ENCODE data around the gene CEMIP.

CEMIP gene

DNA sequence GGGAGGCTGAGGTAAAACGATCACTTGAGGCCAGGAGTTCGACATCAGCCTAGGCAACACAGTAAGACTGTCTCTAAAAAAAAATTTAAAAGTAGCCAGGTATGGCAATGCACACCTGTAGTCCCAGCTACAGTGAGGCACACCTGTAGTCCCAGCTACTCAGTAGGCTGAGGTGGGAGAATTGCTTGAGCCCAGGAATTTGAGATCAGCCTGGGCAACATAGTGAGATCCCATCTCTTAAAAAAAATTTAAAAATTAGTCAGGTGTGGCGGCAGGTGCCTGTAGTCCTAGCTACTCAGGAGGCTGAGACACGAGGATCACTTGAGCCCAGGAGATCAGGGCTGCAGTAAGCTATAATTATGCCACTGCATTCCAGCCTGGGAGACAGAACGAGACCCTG lies 203.7 kb downstream of the CEMIP start:
- Histone ChIP-seq H3K27ac (replicated peaks) (no peak overlapping the region), H3K27me3 (ENCODE audit: insufficient read depth, poor library complexity, severe bottlenecking) (no peaks in the 10 kb centered on the region), H3K4me3 (replicated peaks; ENCODE audit: insufficient read depth, low read length) (no peak overlapping the region)
- TF ChIP-seq GABPA (IDR thresholded peaks at IDR 0.05; ENCODE audit: low read depth), result no peak
- TF ChIP-seq POLR2AphosphoS5 (IDR thresholded peaks at IDR 0.05; ENCODE audit: low read depth), result no peak
- TF ChIP-seq, protein P1, sequence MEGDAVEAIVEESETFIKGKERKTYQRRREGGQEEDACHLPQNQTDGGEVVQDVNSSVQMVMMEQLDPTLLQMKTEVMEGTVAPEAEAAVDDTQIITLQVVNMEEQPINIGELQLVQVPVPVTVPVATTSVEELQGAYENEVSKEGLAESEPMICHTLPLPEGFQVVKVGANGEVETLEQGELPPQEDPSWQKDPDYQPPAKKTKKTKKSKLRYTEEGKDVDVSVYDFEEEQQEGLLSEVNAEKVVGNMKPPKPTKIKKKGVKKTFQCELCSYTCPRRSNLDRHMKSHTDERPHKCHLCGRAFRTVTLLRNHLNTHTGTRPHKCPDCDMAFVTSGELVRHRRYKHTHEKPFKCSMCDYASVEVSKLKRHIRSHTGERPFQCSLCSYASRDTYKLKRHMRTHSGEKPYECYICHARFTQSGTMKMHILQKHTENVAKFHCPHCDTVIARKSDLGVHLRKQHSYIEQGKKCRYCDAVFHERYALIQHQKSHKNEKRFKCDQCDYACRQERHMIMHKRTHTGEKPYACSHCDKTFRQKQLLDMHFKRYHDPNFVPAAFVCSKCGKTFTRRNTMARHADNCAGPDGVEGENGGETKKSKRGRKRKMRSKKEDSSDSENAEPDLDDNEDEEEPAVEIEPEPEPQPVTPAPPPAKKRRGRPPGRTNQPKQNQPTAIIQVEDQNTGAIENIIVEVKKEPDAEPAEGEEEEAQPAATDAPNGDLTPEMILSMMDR (IDR thresholded peaks at IDR 0.05; ENCODE audit: insufficient read depth, low read length), result no peak
- TF ChIP-seq, protein P2, sequence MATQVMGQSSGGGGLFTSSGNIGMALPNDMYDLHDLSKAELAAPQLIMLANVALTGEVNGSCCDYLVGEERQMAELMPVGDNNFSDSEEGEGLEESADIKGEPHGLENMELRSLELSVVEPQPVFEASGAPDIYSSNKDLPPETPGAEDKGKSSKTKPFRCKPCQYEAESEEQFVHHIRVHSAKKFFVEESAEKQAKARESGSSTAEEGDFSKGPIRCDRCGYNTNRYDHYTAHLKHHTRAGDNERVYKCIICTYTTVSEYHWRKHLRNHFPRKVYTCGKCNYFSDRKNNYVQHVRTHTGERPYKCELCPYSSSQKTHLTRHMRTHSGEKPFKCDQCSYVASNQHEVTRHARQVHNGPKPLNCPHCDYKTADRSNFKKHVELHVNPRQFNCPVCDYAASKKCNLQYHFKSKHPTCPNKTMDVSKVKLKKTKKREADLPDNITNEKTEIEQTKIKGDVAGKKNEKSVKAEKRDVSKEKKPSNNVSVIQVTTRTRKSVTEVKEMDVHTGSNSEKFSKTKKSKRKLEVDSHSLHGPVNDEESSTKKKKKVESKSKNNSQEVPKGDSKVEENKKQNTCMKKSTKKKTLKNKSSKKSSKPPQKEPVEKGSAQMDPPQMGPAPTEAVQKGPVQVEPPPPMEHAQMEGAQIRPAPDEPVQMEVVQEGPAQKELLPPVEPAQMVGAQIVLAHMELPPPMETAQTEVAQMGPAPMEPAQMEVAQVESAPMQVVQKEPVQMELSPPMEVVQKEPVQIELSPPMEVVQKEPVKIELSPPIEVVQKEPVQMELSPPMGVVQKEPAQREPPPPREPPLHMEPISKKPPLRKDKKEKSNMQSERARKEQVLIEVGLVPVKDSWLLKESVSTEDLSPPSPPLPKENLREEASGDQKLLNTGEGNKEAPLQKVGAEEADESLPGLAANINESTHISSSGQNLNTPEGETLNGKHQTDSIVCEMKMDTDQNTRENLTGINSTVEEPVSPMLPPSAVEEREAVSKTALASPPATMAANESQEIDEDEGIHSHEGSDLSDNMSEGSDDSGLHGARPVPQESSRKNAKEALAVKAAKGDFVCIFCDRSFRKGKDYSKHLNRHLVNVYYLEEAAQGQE (IDR thresholded peaks at IDR 0.05; ENCODE audit: insufficient replicate concordance, low read depth), result no peak
- no peak for TF ChIP-seq SPI1 (IDR thresholded peaks at IDR 0.05; ENCODE audit: borderline replicate concordance, low read depth)
- no peak for DNase-seq (ENCODE audit: low read depth in 1 of 2, low spot score in 1 of 2)

DNA sequence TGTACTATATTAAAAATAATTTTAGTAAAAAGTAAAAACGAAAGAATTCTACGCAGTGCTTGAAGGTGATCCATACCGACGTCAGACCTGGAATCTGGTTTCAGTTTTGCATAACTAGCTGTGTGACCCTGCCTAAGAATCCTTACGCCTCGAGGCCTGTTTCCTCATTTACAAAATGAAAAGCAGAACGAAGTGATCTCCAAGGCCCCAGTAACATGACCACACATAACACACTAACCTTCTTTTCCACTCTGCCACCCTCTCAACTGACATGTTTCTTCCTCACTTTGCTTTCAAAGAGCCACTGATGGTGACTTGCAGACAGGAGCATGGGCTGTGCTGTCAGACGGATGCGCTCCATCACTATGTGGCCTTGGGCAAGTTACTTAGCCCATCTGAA lies 205.7 kb downstream of the CEMIP start:
- Histone ChIP-seq H3K27ac (replicated peaks) (peak overlapping the region; percentile 53), H3K4me3 (replicated peaks; ENCODE audit: insufficient read depth, low read length) (no peak overlapping the region), H3K27me3 (ENCODE audit: insufficient read depth, poor library complexity, severe bottlenecking) (no peaks in the 10 kb centered on the region)
- TF ChIP-seq, protein P2 (IDR thresholded peaks at IDR 0.05; ENCODE audit: insufficient replicate concordance, low read depth), result no peak
- TF ChIP-seq SPI1 (IDR thresholded peaks at IDR 0.05; ENCODE audit: borderline replicate concordance, low read depth) (peak; percentile 49; the same call in 1 of the 2 replicates), GABPA (IDR thresholded peaks at IDR 0.05; ENCODE audit: low read depth) (no peak), POLR2AphosphoS5 (IDR thresholded peaks at IDR 0.05; ENCODE audit: low read depth) (no peak; the same call in 1 of the 2 replicates)
- TF ChIP-seq, protein P1 (IDR thresholded peaks at IDR 0.05; ENCODE audit: insufficient read depth, low read length), result no peak
- DNase-seq (ENCODE audit: low read depth in 1 of 2, low spot score in 1 of 2), result peak; percentile 35 to 84

DNA sequence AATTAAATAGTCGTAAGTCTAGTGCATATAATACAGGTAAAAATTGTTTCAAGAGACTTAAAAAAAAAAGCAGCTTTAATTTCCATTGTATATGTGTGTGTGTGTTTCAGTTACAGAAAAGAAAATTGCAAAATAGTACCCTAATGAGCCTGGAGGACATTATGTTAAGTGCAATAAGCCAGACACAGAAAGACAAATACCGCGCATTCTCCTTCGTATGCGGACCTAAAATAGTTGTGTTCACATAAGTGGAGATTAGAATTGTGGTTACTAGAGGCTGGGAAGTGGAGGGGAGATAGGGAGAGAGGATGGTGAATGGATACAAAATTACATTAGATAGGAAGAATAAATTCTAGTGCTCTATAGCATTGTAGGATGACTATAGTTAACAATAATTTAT lies 206.8 kb downstream of the CEMIP start:
- no peak overlapping the region for H3K4me3 ChIP-seq (replicated peaks; ENCODE audit: insufficient read depth, low read length)
- DNase-seq (ENCODE audit: low read depth in 1 of 2, low spot score in 1 of 2), result no peak
- TF ChIP-seq GABPA (IDR thresholded peaks at IDR 0.05; ENCODE audit: low read depth) (no peak), SPI1 (IDR thresholded peaks at IDR 0.05; ENCODE audit: borderline replicate concordance, low read depth) (no peak)
- H3K27ac ChIP-seq (replicated peaks), result no peak overlapping the region; the same call in 1 of the 2 replicates
- H3K27me3 ChIP-seq (ENCODE audit: insufficient read depth, poor library complexity, severe bottlenecking), result no peaks in the 10 kb centered on the region

DNA sequence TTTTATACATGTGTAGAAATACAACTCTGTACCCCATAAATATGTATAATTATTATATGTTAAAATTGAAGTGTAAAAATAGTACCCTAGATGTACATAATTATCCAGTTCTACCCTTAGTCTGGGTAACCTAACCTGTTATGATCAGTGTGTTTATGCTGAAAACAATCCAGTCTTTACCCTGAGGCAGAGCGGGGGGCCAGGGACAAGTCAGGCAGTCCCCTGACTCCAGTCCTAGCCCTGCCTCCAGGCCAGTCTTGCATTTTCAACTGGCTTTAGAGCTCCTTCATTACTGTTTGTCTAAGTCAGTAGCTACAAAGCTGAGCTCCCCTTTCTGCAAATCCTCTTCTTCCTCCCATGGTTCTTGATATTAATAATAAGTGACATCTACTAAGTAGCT lies 207.3 kb downstream of the CEMIP start:
- DNase-seq (ENCODE audit: low read depth in 1 of 2, low spot score in 1 of 2), result no peak
- Histone ChIP-seq H3K27ac (replicated peaks) (no peak overlapping the region), H3K4me3 (replicated peaks; ENCODE audit: insufficient read depth, low read length) (no peak overlapping the region), H3K27me3 (ENCODE audit: insufficient read depth, poor library complexity, severe bottlenecking) (no peaks in the 10 kb centered on the region)
- TF ChIP-seq POLR2AphosphoS5 (IDR thresholded peaks at IDR 0.05; ENCODE audit: low read depth) (no peak), SPI1 (IDR thresholded peaks at IDR 0.05; ENCODE audit: borderline replicate concordance, low read depth) (no peak), GABPA (IDR thresholded peaks at IDR 0.05; ENCODE audit: low read depth) (no peak)
- TF ChIP-seq, protein P1 (IDR thresholded peaks at IDR 0.05; ENCODE audit: insufficient read depth, low read length), result no peak
- TF ChIP-seq, protein P2 (IDR thresholded peaks at IDR 0.05; ENCODE audit: insufficient replicate concordance, low read depth), result no peak

All from HL-60 (cell line).